Measurements from ENCODE around the gene THAP8. TPM values are rescaled to one million over a fixed set of nuclear protein-coding genes. Genes with fewer than 3 reads are reported as not detected.

The THAP8 gene
- total RNA-seq, 1 donor from 2014 or later: 10.1 TPM

DNA sequence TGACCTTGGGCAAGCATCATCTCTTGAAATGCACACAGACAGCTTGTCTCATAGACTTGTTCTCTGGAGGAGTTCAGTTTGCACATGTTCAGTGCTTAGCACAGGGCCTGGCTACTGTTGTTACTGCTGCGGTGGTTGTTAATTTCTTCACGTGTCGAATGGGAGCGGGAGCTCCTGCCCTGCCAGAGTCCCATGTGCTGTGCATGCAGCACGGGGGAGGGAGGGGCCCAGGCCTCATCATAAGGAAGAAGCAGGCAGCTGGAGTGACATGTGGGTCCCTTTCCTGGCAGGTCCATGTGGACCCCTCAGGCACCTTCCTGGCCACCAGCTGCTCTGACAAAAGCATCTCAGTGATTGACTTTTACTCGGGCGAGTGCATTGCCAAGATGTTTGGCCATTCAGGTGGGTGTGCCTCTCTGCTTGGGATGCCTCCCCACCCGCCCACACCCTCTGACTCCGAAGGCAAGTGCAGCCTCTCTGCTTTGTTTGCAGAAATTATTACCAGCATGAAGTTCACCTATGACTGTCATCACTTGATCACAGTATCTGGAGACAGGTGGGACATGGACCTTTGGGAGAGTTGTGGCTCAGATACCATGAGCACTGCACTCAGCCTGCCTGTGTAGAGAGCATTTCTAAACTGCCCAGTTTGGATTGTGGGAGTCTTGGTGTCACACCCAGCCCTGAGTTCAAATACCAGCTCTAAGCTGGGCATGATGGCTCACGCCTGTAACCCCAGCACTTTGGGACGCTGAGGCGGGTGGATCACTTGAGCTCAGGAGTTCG, 37.0 kb upstream of the THAP8 start:
- H3K27ac Mint-ChIP-seq: no peak overlapping the region
- H3K27me3 Mint-ChIP-seq: no peaks in the 10 kb centered on the region
- H3K36me3 Mint-ChIP-seq (ENCODE audit: insufficient read depth): no peaks in the 10 kb centered on the region
- H3K4me3 Mint-ChIP-seq (ENCODE audit: low read depth): no peak overlapping the region
- H3K9me3 Mint-ChIP-seq (ENCODE audit: low read depth): no peaks in the 10 kb centered on the region
- no peaks in the 10 kb centered on the region for H3K4me1 Mint-ChIP-seq (ENCODE audit: low read depth)
- TF ChIP-seq, protein P1, sequence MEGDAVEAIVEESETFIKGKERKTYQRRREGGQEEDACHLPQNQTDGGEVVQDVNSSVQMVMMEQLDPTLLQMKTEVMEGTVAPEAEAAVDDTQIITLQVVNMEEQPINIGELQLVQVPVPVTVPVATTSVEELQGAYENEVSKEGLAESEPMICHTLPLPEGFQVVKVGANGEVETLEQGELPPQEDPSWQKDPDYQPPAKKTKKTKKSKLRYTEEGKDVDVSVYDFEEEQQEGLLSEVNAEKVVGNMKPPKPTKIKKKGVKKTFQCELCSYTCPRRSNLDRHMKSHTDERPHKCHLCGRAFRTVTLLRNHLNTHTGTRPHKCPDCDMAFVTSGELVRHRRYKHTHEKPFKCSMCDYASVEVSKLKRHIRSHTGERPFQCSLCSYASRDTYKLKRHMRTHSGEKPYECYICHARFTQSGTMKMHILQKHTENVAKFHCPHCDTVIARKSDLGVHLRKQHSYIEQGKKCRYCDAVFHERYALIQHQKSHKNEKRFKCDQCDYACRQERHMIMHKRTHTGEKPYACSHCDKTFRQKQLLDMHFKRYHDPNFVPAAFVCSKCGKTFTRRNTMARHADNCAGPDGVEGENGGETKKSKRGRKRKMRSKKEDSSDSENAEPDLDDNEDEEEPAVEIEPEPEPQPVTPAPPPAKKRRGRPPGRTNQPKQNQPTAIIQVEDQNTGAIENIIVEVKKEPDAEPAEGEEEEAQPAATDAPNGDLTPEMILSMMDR (IDR thresholded peaks at IDR 0.05; ENCODE audit: unreplicated experiment): no peak
- no peak for DNase-seq (ENCODE audit: low spot score, unreplicated experiment)

DNA sequence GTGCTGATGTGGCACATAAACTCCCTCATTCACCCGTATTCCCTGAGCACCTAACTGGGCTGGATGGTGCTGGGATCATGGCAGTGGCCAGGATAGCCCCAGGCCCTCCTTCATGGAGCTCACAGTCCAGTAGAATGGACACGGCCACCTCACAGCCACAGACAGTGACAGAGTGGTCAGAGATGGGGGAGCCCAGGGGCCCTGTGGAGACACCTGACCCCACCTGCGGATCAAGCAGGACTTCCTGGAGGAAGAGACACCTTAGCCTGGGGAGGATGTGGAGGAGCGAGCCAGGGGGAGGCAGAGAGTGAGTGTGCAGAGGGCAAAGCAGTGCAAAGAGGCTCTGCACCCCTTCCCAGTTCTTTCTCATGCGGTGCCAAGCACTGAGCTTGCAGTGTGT, 35.8 kb upstream of the THAP8 start:
- TF ChIP-seq, protein P1 (IDR thresholded peaks at IDR 0.05; ENCODE audit: unreplicated experiment): no peak
- no peaks in the 10 kb centered on the region for H3K4me1 Mint-ChIP-seq (ENCODE audit: low read depth)
- H3K36me3 Mint-ChIP-seq (ENCODE audit: insufficient read depth): no peaks in the 10 kb centered on the region
- H3K27me3 Mint-ChIP-seq: no peaks in the 10 kb centered on the region
- no peaks in the 10 kb centered on the region for H3K9me3 Mint-ChIP-seq (ENCODE audit: low read depth)
- no peak for DNase-seq (ENCODE audit: low spot score, unreplicated experiment)
- H3K4me3 Mint-ChIP-seq (ENCODE audit: low read depth): no peak overlapping the region
- H3K27ac Mint-ChIP-seq: no peak overlapping the region

DNA sequence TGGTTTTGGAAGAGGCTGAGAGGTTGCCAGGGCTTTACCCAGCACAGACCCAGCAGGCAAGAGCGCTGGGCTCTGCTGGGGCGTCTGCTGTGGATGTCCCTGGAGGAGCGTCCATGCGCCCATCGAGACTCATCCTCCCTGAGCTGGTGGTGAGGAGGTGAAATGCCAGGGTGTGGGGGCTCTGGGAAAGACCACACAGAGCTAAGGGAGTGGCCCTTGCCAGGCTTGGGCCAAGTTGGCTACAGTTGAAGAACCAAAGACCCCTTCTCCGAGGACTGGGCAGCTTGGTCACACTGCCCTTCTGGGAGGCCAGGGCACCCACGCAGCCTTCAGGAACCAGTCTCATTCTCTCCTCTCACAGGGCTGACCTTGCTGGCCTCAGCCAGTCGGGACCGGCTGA, 32.2 kb upstream of the THAP8 start:
- Mint-ChIP-seq H3K27me3 (no peaks in the 10 kb centered on the region), H3K9me3 (ENCODE audit: low read depth) (no peaks in the 10 kb centered on the region), H3K4me3 (ENCODE audit: low read depth) (no peak overlapping the region), H3K4me1 (ENCODE audit: low read depth) (no peaks in the 10 kb centered on the region), H3K27ac (no peak overlapping the region), H3K36me3 (ENCODE audit: insufficient read depth) (peaks cover 4% of the 10 kb centered on the region)
- DNase-seq (ENCODE audit: low spot score, unreplicated experiment): no peak
- TF ChIP-seq, protein P1 (IDR thresholded peaks at IDR 0.05; ENCODE audit: unreplicated experiment): no peak

DNA sequence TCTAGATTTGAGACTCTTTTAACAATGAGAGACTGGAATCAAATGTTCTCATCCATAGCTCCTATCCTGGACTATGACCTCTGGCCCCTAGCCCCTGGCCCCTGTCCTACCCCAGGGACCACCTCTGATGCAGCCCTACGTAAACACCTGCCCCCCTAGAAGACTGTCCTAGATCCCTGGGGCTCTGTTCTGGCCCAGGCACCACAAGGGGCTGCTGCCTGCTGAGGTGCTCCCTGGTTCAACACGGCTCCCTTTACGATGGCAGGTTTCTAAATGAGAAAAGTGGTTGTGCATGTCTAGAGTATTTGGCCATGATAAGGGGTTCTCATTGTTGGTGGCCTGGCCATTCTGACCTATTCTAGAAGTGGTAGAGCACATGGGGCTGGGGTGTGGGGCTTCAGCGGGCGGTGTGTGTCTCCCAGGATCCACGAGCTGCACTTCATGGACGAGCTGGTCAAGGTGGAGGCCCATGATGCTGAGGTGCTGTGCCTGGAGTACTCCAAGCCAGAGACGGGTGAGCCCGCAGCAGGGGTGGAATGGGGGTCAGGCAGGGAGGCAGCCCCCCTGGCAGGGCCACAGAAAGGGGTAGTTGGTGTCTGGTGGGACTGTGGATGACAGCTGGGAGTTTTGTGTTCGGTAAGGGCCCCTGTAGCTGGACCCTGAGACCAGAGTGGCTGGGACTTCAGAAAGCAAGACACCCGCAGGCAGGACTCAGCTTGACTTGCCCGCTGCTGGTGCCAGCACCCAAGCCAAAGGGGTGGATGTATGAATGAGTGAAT, 30.3 kb upstream of the THAP8 start:
- H3K4me3 Mint-ChIP-seq (ENCODE audit: low read depth): no peak overlapping the region
- peaks cover 4% of the 10 kb centered on the region for H3K36me3 Mint-ChIP-seq (ENCODE audit: insufficient read depth)
- no peaks in the 10 kb centered on the region for H3K4me1 Mint-ChIP-seq (ENCODE audit: low read depth)
- no peaks in the 10 kb centered on the region for H3K27me3 Mint-ChIP-seq
- no peaks in the 10 kb centered on the region for H3K9me3 Mint-ChIP-seq (ENCODE audit: low read depth)
- no peak for DNase-seq (ENCODE audit: low spot score, unreplicated experiment)
- TF ChIP-seq, protein P1 (IDR thresholded peaks at IDR 0.05; ENCODE audit: unreplicated experiment): no peak
- no peak overlapping the region for H3K27ac Mint-ChIP-seq

DNA sequence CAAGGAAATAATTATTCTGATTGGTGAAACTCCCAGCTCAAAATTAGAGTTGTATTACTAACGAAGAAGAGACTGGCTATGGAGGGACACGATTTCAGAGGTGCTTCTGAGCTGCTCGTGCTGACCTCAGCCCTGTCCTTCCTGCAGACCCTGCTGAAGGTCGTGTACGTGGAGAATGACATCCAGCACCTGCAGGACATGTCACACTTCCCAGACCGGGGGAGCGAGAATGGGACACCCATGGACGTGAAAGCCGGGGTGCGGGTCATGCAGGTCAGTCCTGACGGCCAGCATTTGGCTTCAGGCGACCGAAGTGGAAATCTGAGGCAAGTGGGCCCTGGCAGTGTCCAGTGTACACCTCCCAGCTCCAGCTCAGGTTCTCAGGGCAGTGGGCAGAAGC, 28.8 kb upstream of the THAP8 start:
- Mint-ChIP-seq H3K36me3 (ENCODE audit: insufficient read depth) (peaks cover 4% of the 10 kb centered on the region), H3K4me3 (ENCODE audit: low read depth) (no peak overlapping the region), H3K27me3 (no peaks in the 10 kb centered on the region), H3K4me1 (ENCODE audit: low read depth) (no peaks in the 10 kb centered on the region), H3K9me3 (ENCODE audit: low read depth) (no peaks in the 10 kb centered on the region), H3K27ac (no peak overlapping the region)
- TF ChIP-seq, protein P1 (IDR thresholded peaks at IDR 0.05; ENCODE audit: unreplicated experiment): no peak
- no peak for DNase-seq (ENCODE audit: low spot score, unreplicated experiment)

Measured in progenitor cell of endocrine pancreas (in vitro differentiated cells).